GM23248 (cell line): ENCODE measurements around the gene VRK2. TPM values are rescaled to one million over a fixed set of nuclear protein-coding genes. Genes with fewer than 3 reads are reported as not detected.
A peak's percentile ranks its signal among the peaks of the same experiment; 100 is the strongest.

Source experiments
- DNase-seq: peaks from one replicate; pipeline ENCODE4 v3.0.0-alpha.2; 2015
- H2AFZ ChIP-seq: fragments of 200-600 bp; sonication (generic); 2 replicates; pipeline ENCODE4 v1.6.1; 2016; ENCODE audit warnings: antibody characterized with exemption
- H3F3A ChIP-seq: fragments of 200-600 bp; sonication (generic); 2 replicates; pipeline ENCODE4 v1.6.1; 2016; ENCODE audit warnings: mild to moderate bottlenecking, antibody characterized with exemption, mixed run types; ENCODE audit not compliant: insufficient read depth
- H3K27ac ChIP-seq: fragments of 200-600 bp; sonication (generic); 2 replicates; pipeline ENCODE4 v1.5.1; 2016; ENCODE audit warnings: mild to moderate bottlenecking
- H3K27me3 ChIP-seq: fragments of 200-600 bp; sonication (generic); replicated peaks from 2 replicates; pipeline ENCODE4 v1.6.1; 2016; ENCODE audit warnings: mild to moderate bottlenecking; ENCODE audit not compliant: insufficient read depth
- H3K36me3 ChIP-seq: fragments of 200-600 bp; sonication (generic); 2 replicates; pipeline ENCODE4 v1.6.1; 2016; ENCODE audit warnings: low read depth, mild to moderate bottlenecking
- H3K4me1 ChIP-seq: fragments of 200-600 bp; sonication (generic); 2 replicates; pipeline ENCODE4 v1.6.1; 2016; ENCODE audit warnings: mild to moderate bottlenecking; ENCODE audit not compliant: insufficient read depth
- H3K4me2 ChIP-seq: fragments of 200-600 bp; sonication (generic); one replicate; pipeline ENCODE4 v1.6.1; 2016; ENCODE audit warnings: mild to moderate bottlenecking; ENCODE audit not compliant: unreplicated experiment
- H3K4me3 ChIP-seq: fragments of 200-600 bp; sonication (generic); 2 replicates; pipeline ENCODE4 v1.5.1; 2016; ENCODE audit warnings: mild to moderate bottlenecking
- H3K79me2 ChIP-seq: fragments of 200-600 bp; sonication (generic); 2 replicates; pipeline ENCODE4 v1.6.1; 2016; ENCODE audit warnings: mild to moderate bottlenecking; ENCODE audit not compliant: insufficient read depth
- H3K9ac ChIP-seq: fragments of 200-600 bp; sonication (generic); 2 replicates; pipeline ENCODE4 v1.6.1; 2016; ENCODE audit warnings: mild to moderate bottlenecking
- H3K9me2 ChIP-seq: fragments of 200-600 bp; sonication (generic); 2 replicates; pipeline ENCODE4 v1.6.1; 2016; ENCODE audit warnings: mixed run types, mild to moderate bottlenecking, moderate library complexity; ENCODE audit not compliant: insufficient read depth
- H3K9me3 ChIP-seq: fragments of 200-600 bp; sonication (generic); one replicate; pipeline ENCODE4 v1.6.1; 2017; ENCODE audit warnings: low read depth
- H4K20me1 ChIP-seq: fragments of 200-600 bp; sonication (generic); 2 replicates; pipeline ENCODE4 v1.6.0; 2016; ENCODE audit not compliant: insufficient read depth
- EZH2 ChIP-seq: fragments of 200-600 bp; sonication (generic); IDR thresholded peaks from 2 replicates; pipeline ENCODE4 v1.6.1; 2018; ENCODE audit warnings: antibody characterized with exemption, mild to moderate bottlenecking; ENCODE audit not compliant: insufficient read depth, poor library complexity, severe bottlenecking
- EZH2phosphoT487 ChIP-seq: fragments of 200-600 bp; sonication (generic); IDR thresholded peaks from 2 replicates; pipeline ENCODE4 v1.6.1; 2018; ENCODE audit warnings: antibody characterized with exemption, moderate library complexity, mild to moderate bottlenecking, low read depth; ENCODE audit not compliant: insufficient read depth
- WGBS, 2 experiments: methylation state at CpG; one replicate each; pipeline ENCODE4 v1.1.6; 2015 to 2017; ENCODE audit warnings: low lambda C conversion rate in 2 of 2, low coverage in 1 of 2; ENCODE audit errors: missing lambda C conversion rate in 2 of 2; 5-methylcytosine and 5-hydroxymethylcytosine counted together
- in situ Hi-C: fragments of 300-500 bp; cut with MboI; formaldehyde crosslinking; loops from 2 replicates; pipeline ENCODE4 v1.15.0; 2020
- polyA plus RNA-seq: library from polyadenylated mRNA; unstranded; fragments of >200 nt; fragmentation: Nextera tagmentation; extraction: Ambion mirVana; gene quantifications from 2 replicates; pipeline ENCODE4 v1.2.1, GENCODE V29; 2016
- total RNA-seq: library from RNA; depleted of rRNA; stranded (reverse); fragments of >200 nt; shearing (Covaris generic); gene quantifications from 2 replicates; pipeline ENCODE4 v1.2.3, GENCODE V29; 2014

VRK2 gene
- total and polyA plus RNA-seq, 2 experiments from 2014 or later: 22.4 to 24.2 TPM

DNA sequence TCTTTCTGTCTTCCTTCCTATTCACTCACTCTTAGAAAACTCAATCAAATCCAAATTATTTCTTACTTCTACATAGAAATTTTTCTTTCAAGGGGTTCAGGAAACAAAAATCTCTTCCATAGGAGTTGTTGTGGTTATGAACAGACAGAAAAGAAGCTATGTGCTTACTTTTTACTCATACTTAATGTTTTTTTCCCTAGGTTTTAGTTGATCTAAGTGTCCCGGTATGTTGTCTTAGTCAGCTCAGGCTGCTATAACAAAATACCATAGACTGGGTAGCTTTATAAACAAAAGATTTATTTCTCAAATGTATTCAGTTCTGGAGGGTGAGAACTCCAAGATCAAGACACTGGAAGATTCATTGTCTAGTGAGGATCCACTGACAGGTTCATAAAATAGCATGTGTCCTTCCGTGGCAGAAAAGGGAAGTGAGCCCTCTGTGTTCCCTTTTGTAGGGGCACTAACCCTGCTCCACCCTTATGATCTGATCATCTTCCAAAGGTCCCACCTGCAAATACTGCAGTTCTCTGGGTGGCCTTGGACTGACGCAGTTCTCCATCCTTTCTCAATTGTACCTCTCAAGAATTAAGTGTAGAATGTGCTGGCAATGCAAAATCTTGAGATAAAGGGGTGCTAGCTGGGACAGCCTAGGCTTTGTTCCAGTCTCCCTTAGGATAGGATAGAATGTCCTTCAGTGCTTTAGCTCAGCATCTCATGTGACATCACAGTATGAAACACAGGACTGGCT lies 14.4 kb upstream of the VRK2 start:
- Histone ChIP-seq H3K9ac (no peak overlapping the region), H3K79me2 (no peaks in the 10 kb centered on the region), H2AFZ (peak overlapping the region; percentile 24), H3K4me2 (peak overlapping the region; percentile 39), H3F3A (peaks cover 20% of the 10 kb centered on the region), H3K9me2 (no peaks in the 10 kb centered on the region), H3K9me3 (no peaks in the 10 kb centered on the region), H3K4me3 (no peak overlapping the region), H3K27ac (peak overlapping the region; percentile 45), H4K20me1 (no peaks in the 10 kb centered on the region), H3K27me3 (no peaks in the 10 kb centered on the region), H3K4me1 (peaks cover 12% of the 10 kb centered on the region), H3K36me3 (no peaks in the 10 kb centered on the region)
- no peak for TF ChIP-seq EZH2
- no peak for TF ChIP-seq EZH2phosphoT487
- 41 to 44% methylated on average over 3 of the region's 3 CpGs for WGBS, 2 experiments
- in situ Hi-C loops: no loop called here
- peak; percentile 55 for DNase-seq

DNA sequence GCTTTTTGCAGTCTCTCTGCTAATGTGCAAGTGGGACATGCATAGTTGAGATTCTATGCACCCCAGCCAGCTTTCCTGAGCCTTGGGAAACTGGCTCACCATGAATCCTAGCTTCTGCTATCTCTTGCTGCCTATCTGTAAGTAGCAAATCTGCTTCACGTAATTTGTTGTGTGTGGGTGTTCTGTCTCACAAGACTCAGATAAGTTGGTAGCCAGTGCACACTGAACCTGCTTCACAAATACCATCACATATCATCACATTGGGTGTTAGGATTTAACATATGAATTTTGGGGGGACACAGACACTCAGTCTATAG lies 13.9 kb upstream of the VRK2 start:
- H3K4me1 ChIP-seq: peaks cover 12% of the 10 kb centered on the region
- H3K79me2 ChIP-seq: no peaks in the 10 kb centered on the region
- in situ Hi-C loops: no loop called here
- no peak overlapping the region for H2AFZ ChIP-seq
- no peak overlapping the region for H3K4me3 ChIP-seq
- no peaks in the 10 kb centered on the region for H4K20me1 ChIP-seq
- TF ChIP-seq EZH2phosphoT487: no peak
- TF ChIP-seq EZH2: no peak
- H3K4me2 ChIP-seq: no peak overlapping the region
- H3K27ac ChIP-seq: no peak overlapping the region
- H3K36me3 ChIP-seq: no peaks in the 10 kb centered on the region
- H3K9me2 ChIP-seq: no peaks in the 10 kb centered on the region
- H3K9ac ChIP-seq: no peak overlapping the region
- DNase-seq: no peak
- WGBS, 2 experiments: 83 to 93% methylated on average over 1 of the region's 1 CpG
- H3F3A ChIP-seq: peaks cover 20% of the 10 kb centered on the region
- H3K27me3 ChIP-seq: no peaks in the 10 kb centered on the region
- no peaks in the 10 kb centered on the region for H3K9me3 ChIP-seq

DNA sequence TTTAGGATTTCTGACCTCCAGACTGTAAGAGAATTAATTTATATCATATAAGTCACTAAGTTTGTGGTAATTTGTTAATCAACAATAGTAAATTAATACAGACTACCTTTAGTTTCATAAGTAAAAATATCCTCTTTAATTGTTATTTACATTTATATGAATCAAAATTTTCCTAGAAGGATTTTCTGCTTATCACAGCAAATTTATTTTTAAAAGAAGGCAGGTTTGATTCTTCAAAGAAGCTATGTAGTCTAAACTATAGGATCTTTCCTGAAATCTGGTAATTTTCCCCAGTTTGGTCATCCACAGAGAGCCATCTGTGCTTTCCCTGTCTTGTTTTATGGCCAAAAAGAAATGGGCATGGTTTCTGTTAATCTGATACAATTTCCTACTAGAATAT lies 13.1 kb upstream of the VRK2 start:
- Histone ChIP-seq H3K36me3 (no peaks in the 10 kb centered on the region), H3K27me3 (no peaks in the 10 kb centered on the region), H3K4me1 (peaks cover 13% of the 10 kb centered on the region), H3K4me3 (no peak overlapping the region), H3K27ac (no peak overlapping the region), H3K9ac (no peak overlapping the region), H3F3A (peaks cover 21% of the 10 kb centered on the region), H4K20me1 (no peaks in the 10 kb centered on the region), H3K9me3 (no peaks in the 10 kb centered on the region), H2AFZ (no peak overlapping the region), H3K79me2 (no peaks in the 10 kb centered on the region), H3K9me2 (no peaks in the 10 kb centered on the region), H3K4me2 (no peak overlapping the region)
- no peak for DNase-seq
- in situ Hi-C loops: no loop called here
- TF ChIP-seq EZH2 (no peak), EZH2phosphoT487 (no peak)

DNA sequence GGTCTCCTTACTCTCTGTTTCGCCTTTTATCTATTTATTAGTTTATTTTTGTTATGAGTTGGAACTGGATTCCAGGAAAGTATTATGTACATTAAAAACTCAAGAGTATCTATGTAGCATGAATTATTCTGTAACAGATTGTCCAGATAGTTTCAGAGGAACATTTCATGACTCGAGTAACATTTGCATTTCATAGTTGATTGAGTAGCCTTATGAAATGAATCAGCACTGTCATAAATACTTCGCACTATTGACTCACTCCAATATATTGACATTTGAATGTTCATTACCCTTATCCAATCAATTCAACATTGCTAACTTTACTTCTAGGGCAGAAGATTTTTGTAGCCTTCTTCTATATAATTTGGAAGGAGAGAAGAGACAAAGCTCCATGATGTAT lies 11.3 kb upstream of the VRK2 start:
- H3F3A ChIP-seq: peaks cover 29% of the 10 kb centered on the region
- in situ Hi-C loops: no loop called here
- H3K9me2 ChIP-seq: no peaks in the 10 kb centered on the region
- H3K4me3 ChIP-seq: no peak overlapping the region
- no peak overlapping the region for H3K9ac ChIP-seq
- peaks cover 24% of the 10 kb centered on the region for H3K4me1 ChIP-seq
- H3K27me3 ChIP-seq: no peaks in the 10 kb centered on the region
- H4K20me1 ChIP-seq: no peaks in the 10 kb centered on the region
- H3K9me3 ChIP-seq: no peaks in the 10 kb centered on the region
- no peak overlapping the region for H3K4me2 ChIP-seq
- no peak for DNase-seq
- H3K79me2 ChIP-seq: no peaks in the 10 kb centered on the region
- 93 to 96% methylated on average over 3 of the region's 3 CpGs for WGBS, 2 experiments
- TF ChIP-seq EZH2: no peak
- no peak for TF ChIP-seq EZH2phosphoT487
- H2AFZ ChIP-seq: no peak overlapping the region
- H3K36me3 ChIP-seq: no peaks in the 10 kb centered on the region
- H3K27ac ChIP-seq: no peak overlapping the region
